GM12801 (cell line): ENCODE measurements around the gene SYCE3.

Experiments
- CTCF ChIP-seq: IDR thresholded peaks from one replicate; pipeline ENCODE4 v1.5.1; 2011; ENCODE audit warnings: control low read depth; ENCODE audit not compliant: insufficient read length; ENCODE audit errors: extremely low read depth

The SYCE3 gene

GRCh38 chr22:50571264-50572175 lies 8.8 kb upstream of the SYCE3 start:
- no peak for TF ChIP-seq CTCF

- no peak for TF ChIP-seq CTCF
Measured at GRCh38 chr22:50570861-50571260, 8.1 kb upstream of the SYCE3 start.

- no peak for TF ChIP-seq CTCF
Measured at GRCh38 chr22:50569896-50570535, 7.3 kb upstream of the SYCE3 start.

GRCh38 chr22:50569041-50569459 lies 6.3 kb upstream of the SYCE3 start:
- TF ChIP-seq CTCF = no peak

GRCh38 chr22:50568626-50569025 lies 5.9 kb upstream of the SYCE3 start:
- TF ChIP-seq CTCF = no peak

- no peak for TF ChIP-seq CTCF
Measured at GRCh38 chr22:50567721-50568252, 5.1 kb upstream of the SYCE3 start.

GRCh38 chr22:50564289-50564688 lies 1.6 kb upstream of the SYCE3 start:
- no peak for TF ChIP-seq CTCF
